ENCODE data around the gene PAK4.

The PAK4 gene

DNA sequence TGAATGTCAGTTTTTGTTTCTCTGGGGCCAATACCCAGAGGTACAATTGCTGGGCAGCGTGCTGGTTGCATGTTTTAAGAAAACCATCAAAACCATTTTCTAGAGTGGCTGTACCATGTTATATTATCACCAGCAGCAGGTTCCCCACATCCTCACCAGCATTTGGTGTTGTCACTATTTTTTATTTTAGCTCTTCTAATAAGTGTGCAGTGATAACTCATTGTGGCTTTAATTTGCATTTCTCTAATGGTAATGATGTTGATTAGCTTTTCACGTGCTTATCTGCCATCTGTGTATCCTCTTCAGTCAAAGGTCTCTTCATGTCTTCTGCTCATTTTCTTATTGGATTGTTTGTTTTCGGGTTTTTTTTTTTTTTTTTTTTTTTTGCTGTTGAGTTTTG lies 21.9 kb downstream of the PAK4 start:
- no peak for DNase-seq

DNA sequence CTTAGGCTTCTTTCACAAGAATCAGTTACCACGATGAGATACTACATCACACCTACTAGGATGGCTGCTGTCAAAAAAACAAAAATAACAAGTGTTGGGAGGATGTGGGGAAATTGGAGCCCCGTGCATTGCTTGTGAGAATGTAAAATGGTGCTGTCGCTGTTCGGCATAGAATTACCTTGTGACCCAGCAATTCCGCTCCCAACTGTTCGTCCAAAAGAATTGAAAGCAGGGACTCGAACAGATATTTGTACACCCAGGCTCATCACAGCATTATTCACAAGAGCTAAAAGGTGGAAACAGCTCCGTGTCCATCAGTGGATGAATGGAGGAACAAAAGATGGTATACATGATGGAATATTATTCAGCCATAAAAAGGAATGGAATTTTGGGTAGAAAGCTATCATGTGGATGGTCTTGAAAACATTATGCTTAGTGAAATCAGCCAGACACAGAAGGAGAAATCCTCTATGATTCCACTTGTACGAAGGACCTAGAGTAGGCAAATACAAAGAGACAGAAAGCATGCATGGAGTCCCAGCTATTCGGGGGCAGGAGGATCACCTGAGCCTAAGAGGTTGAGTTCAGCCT lies 23.4 kb downstream of the PAK4 start:
- no peak for DNase-seq

DNA sequence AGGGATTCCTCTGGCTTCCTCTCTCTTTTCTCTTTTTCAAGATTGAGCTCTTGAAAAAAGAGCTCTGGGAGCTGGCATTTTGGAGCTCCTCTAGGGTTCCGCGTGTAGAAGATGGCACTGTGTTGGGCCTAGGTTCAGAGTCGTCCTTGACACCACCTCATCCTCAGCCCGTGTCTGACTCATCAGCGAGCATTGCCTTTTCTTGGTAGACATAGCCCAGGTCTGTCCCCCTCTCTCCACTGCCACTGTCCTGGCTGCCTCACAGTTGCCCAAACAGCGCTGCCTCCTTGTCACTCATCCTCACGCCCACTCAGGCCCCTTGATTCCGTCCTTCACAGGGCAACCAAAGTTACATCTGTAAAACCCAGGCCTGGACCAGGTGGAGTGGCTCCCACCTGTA lies 24.6 kb downstream of the PAK4 start:
- DNase-seq, result no peak

DNA sequence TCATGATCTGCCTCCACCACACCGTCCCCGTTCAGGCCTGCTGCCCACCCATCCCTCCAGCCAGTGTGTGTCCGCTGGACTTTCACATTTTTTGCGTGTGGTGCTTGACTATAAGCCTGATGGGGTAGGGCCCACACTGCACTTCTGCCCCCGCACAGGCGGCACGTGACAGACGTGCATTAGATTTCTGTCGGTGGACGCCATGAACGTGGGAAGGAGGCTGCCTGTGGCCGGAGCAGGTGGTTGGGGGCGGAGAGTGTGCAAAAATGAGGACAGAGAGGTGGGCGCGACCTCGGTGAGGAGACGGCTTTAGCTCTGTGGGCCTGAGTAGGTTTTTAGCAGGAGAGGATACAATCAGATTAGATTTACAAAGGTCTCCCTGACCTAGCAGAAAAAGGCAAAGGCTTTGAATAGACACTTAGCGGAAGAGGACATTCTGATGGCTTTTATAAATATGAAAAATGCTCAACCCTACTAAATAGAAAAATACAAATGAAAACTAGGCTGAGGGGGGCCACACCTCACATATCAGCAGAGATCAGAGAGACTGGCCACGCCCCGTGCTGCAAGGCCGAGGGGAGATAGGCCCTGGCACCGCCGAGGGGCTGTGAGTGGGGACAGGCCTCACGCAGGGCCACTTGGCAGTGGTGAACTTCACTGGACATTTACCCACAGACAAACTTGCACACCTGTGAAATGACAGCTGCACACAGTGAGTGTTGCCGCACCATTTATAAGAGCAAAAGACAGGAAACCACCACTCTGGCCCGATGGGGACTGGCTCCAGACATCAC lies 25.4 kb downstream of the PAK4 start:
- DNase-seq, result no peak

DNA sequence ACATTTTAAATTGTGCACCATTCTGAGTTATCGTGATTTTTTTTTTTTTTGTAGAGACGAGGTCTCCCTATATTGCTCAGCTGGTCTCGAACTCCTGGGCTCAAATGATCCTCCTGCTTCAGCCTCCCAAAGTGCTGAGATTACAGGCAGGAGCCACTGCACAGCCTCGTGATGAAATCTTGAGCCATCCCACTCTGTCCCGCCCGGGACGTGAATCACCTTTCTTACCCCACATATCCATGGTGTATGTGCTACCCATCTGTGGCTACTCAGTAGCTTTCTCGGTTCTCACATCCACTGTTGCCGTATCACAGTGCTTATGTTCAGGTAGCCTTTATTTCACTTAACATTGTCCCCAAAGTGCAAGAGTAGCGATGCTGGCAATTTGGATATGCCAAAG lies 26.5 kb downstream of the PAK4 start:
- DNase-seq, result no peak

DNA sequence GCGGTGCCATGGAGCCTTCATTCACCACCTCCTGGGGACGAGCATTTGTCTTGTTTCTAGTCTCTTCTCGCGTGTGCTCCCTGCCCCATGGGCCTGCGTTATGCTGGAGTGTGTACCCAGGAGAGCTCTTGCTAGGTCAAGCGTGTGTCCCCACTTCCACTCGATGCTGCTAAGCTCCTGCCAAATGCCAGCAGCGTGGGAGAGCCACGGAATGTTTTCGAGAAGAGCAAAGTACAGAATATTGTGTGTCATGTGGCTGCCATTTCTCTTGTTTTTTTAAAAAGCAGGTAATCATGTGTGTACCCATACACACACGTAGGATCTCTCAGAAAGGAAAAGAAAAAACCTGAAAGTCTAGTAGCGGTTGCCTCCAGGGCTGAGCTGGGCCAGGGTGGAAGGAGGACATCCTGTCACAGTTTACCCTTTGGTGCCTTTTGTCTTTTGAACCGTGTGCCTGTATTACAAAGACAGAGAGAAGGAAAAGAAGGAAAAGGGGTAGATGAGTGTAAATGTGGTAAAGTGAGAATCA lies 28.6 kb downstream of the PAK4 start:
- no peak for DNase-seq

DNA sequence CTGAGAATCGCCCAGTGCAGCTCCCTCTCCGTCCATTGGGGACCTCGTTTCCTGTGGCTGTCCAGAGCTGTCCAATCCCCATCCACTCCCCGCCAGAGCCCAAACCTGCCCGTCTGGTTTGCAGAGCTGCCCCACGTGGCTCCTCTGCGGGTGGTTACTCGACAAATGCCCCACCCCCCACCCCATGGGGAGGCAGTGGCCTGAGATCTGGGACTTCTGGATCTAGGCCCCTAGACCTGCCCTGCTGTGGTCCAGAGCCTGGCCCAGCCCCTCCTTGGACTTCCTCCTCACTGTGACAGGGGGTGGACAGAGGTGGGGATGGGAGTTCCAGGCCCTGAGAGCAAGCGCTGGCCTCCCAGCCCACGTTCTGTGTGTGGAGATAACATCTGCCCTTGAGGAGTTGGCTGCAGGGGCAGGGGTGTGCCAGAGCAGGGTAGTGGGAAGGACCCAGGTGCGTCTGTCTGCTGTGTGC lies 29.1 kb downstream of the PAK4 start:
- DNase-seq, result no peak

DNA sequence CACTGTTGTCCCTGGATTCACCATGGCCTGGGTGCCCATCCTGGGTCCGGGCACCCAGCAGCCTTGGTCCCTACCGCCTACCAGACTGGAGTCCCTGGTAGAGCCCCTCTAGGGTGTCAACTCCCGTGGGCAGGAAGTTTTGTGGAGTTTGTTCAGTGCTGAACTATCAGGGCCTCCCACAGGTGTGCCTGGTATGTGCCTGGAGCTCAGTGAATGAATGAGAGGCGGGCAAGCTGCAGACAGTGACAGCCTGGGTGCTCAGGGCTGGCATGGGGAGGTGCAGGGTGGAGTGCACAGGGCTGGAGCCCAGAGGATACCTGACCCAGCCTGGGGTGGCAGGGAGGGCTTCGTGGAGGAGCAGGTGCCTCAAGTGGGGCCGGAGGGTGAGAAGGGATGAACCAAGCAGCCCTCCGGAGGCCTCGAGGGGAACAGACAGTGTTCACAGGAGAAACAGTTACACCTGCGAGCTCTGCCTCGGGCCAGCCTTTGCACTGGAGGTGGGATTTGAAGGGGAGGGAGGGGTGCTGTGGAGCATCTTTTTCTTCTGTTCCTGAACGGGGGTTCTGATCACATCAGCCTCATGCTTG lies 29.6 kb downstream of the PAK4 start:
- no peak for DNase-seq

DNA sequence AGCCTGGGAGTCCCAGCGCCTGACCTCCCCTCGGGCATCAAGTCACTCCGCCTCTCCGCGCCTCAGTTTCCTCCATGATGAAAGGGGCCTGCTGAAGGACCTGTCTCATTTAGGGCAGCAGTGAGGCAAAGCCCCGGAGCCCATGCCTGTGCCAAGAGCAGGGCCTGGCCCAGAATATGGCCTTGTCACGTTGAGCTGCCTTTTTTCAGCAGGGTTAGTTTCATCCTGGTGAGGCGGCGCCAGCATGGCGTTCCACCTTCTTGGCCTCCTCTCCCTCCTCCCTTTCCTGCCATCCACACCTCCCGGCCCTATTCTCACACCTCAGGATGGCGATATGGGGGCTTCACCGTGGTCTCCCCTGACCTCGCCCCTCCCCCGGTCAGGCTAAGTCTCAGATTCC lies 30.2 kb downstream of the PAK4 start:
- no peak for DNase-seq

DNA sequence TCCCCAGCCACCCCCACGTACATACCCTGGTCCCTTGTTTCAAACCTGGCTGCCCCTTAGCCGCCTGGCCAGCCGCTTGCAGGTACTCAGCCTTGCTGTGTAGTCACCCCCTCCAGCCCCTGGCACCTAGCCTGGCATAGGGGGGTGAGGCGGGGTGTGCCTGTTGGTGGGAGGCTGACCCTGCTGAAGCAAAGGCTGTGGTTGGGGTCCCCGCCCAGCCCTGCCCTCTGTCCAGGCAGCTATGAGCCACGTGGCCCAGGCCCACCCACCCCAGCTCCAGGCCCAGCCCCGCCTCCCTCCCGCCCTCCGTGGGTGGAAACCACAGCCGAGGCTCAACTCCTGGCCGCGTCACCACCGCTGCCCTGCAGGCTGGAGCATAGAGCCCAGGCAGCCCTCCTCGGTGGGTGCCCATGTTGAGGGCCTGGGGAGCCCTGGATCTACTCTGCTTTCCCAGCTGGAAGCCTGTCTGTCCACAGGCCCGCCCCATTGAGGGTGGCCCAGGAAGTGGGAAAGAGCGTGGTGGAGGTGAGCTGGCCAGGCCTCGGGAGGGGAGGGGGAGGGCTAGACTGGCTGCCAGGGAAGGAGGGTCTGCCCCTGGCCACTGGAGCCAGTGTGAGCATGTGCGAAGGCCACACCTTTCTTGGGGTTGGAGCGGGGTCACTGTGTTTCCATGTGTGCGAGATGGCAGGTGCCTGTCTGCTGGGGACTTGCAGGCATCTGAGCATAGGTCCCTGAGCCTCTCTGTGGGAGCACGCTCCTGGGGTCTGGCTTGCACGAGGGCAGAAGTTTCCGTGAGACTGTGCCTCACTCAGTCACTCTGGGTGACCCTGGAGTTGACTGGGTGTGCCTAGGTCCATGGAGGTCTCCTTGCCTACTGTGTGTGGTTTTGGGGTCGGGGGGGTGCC lies 31.0 kb downstream of the PAK4 start:
- no peak for DNase-seq

DNA sequence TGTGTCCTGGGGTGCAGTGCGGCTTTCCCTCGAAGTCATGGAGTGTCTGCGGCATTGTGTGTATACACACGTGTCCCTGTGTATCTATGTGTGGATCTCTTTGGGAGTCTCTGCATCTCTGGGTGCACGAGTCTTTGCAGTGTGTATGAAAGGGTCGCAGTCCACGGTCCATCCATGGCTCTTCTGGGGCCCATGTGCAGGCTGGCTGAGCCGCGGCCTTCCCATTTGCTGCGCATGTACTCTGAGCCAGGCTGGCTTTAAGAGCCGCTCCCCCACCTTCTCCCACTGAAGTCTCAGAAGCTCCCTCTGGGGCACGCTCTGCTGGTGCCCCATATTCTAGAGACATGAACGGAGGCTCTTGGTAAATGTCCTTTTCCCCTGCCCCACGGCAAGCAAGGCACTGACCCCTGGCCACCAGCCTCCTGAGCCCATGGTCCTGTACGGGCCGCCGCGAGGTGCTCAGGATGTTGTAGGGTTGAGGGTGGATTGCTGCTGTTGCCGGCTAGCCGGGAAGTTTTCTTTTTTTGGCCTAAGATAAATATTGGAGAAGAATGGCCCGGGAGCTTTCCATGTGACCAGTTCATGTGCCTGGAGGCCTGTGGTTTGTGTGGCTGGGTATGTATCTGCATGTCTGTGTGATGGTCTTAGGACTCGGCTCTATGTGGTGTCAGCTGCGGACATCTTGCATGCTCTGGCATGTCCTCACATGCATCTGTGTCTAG lies 31.9 kb downstream of the PAK4 start:
- DNase-seq, result no peak

DNA sequence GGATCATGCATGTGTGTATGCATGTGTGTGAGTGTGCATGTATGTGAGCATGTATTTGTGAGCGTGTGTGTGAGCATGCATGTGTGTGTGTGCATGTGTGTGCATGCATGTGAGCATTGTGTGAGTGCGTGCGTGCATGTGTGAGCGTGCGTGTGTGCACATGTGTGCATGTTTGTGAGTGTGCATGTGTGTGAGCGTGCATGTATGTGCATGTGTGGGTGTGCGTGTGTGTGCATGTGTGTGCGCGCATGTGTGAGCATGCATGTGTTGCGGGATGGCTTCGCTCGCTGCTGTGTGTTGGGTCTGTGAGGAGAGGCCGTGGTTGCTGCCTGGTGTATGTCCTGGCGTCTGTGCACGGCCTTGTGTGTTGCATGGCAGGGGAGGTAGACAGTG lies 32.4 kb downstream of the PAK4 start:
- no peak for DNase-seq

DNA sequence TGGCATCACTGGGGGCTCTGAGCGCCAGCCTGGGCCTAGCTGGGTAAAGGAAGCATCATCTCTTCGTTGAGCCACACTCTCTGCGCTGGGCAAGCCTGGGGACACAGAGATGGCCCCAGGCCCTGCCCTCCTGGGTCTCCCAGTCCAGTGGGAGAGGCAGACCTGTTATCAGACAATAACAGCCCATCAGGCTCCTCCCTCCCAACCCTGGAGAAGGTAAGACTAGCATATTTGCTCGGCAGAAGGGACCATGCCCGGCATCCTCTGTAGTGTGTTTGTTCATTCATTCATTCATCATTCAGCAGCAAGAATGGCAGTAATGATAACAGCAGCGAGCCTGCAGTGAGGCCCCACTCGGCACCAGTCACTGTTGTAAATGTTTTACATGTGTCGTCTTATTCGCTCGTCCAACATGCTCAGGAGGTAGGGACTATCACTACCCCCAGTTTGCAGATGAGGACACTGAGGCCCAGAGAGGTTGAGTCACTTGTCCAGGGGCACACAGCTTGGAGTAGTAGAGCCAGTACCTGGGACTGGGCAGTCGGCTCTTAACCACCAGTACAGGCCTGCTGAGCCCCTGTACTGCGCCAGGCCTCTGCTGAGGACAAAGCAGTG lies 33.2 kb downstream of the PAK4 start:
- no peak for DNase-seq

DNA sequence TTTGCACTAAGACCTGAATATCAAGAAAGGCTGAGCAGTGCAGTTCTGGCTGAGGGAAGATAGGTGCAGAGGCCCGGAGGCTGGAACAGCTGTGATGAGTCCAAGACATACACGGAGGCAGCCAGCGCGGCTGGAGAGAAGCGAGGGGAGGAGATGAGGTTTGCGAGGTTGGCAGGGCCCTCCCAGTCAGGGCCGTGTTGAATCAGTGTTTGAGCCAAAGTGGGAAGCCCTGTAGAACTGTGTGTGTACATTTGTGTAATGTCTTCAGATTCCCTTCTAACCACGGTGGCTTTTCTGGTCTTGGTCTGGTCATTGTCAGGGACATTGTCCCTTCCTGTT lies 34.9 kb downstream of the PAK4 start:
- no peak for DNase-seq

DNA sequence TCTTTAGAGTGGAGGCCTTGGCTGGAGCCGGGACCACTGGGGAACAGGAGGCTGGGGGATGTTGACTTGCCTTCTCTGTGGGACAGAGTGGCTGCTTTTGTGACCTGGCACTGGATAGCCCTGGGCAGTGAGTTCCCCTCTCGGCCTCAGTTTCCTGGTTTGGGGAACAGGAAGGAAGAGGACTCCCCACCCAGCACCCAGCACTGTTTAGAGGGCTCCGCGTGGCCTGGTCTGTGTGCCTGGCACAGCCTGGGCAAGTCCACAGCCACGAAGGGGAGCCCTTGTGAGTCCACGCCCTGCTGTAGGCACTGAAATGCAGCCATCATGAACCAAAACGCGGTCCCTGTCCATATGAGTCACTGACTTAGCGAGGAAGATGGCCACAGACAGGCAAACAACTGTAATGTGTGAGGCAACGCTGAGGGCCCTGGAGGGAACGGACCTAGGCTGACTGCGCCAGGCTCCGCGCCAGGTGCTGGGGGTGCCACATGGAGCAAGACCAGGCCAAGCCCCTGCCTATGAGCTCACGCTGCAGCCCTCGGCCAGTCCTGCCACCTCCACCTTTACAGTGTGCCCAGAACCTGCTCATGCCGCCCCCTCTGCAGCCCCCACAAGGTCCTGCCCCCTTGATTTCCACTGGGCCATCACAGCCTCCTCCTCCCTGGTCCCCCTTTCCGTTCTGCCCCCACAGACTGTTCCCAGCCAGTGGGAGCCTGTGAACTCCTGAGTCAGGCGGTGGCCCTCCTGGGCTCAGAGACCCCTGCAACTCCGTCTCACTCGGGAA lies 35.5 kb downstream of the PAK4 start:
- DNase-seq, result no peak

DNA sequence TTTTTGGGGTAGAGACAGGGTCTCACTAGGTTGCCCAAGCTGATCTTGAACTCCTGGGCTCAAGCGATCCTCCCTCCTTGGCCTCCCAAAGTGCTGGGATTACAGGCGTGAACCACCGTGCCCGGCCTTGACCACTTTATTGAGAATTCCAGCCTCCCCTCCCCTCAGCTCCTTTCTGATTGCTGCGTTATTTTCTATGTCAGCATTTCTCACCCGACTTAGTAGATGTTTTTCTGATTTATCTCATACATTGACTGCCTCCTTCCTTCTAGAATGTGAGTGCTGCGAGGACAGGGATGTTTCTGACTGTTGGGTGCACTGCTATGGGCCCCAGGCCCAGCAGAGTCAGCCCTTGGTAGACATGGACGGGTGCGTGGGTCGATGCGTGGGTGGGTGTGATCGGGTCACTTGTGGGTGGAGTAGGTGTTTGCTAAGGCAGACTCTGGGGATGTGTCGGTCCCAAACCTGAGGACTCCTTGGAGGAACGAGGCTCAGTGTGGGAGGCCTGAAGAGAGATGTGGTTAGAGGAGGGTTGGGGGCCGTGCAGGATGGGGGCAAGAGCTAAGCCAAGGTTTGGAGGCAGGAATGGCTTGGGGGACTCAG lies 37.0 kb downstream of the PAK4 start:
- no peak for DNase-seq

DNA sequence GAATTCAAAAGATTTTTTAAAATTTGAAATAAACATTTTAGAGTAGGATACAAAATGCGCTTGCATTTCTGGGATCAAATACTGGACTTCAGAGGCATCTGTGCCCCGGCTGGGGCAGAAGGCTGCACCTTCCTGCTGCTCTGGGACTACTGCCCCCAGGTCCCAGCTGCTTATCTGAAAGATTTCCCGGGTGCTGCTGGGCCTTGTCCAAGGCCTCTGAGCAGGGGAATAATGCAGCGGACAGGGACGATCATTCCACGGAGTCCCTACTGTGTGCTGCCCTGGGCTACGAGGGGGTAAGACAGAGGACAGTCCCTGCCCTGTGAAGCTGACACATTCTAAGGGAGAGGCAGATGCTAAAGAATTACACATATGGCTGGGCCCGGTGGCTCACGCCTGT lies 38.0 kb downstream of the PAK4 start:
- no peak for DNase-seq

DNA sequence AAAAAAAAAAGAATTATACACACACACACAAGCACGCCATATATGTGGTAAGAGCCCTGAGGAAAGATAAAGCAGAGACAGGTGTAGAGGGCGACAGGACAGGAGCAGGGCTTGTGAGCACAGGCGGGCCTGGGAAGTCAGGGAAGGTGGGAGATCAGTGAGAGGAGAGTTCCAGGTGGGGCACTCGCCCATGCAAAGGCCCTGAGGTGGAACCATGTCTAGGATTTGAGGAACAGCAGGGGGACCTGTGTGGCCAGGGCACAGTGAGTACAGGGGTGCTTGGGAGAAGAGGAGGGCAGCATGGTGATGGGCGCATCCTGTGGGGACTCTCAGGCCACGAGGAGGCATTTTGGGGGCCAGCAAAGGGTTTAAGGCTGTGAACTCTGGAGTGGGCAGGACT lies 38.7 kb downstream of the PAK4 start:
- no peak for DNase-seq

DNA sequence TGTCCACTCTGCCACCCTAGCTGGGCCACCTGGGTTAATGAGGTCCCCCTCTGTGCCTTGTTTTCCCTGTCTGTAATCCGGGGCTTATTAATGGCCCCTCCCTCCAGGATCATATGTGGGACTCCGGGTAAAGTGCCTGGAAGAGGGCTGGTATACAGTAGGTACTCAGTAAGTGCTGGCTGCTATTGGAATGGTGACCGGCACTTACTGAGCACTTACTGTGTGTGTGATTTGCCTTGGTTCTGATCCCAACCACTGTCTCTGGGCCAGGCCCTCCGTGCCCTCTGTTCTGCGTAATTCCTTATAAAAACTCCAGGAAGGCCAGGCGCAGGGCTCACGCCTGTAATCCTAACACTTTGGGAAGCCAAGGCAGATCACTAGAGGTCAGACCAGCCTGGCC lies 40.3 kb downstream of the PAK4 start:
- no peak for DNase-seq

DNA sequence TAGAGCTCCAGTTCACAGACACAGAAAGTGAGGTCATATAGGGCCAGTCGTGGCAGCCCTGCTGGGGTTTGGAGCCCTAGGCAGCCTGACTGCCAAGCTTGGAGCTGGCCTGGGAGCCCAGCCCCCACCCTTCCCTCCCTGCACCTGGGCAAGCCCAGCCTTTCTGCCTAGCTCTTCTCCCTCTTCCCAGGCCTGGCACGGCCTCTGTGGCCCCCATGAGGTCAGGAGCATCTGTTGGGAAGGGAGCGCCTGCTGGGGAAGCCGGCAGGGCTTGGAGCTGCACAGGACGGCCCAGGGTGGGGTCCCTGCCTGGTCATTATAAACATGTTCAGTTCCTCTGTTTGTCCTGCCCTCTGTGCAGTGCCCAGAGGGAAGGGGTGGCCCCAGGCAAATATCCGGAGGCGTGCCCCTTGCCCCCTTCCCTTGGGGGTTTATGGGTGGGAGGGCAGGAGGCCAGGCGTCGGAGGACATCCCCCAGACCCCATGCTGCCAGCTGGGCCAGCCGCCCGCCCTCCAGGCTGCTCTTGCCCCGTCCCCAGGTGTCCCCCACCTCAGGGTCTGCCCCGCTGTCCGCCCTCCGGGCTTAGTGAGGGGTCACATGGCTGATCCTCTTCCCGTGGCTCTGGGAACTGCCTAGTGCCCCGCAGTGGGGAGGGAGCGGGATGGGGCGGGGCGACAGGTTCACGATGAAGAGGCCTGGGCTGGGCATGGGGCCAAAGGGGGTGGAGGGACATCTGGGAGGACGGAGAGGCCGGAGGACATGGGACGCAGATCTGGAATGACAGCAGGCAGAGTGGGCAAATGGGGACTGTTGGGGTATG lies 41.2 kb downstream of the PAK4 start:
- no peak for DNase-seq
